Measurements from ENCODE around the gene DES.

Gene DES

DNA sequence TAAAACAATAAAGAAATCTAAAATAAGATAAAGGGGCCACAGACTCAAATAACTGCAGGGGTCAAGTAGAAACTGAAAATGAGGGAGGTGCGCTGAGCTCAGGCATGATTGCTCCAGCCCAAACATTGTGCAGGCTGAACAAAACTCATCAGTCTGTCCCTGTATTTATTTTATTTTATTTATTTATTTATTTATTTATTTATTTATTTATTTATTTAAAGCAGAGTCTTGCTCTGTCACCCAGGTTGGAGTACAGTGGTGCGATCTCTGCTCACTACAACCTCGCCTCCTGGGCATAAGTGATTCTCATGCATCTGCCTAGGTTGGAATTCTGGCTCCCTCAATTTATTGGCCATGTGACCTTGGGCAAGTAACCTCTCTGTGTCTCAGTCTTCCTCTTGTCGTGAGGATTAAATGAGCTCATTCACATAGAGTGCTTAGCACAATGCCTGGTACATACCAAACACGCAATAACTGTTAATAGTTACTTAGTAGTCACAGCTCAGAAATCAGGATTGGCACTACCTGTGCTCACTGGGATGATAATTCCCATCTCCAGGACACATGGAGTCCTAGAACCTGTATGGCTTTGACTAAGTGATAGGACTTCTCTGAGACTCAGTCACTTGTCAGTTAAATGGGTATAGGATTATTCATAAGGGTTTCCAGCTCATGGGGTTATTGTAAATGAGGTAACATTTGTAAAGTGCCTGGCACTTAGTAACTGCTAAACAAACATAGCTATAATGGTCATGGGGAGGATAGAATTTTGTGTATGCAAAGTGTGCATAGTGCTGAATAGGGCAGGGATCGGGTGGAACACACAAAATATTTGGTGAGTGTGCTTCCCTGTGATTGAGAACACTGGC is 22.4 kb downstream of the DES start:
- no peak for DNase-seq (ENCODE audit: low spot score)

DNA sequence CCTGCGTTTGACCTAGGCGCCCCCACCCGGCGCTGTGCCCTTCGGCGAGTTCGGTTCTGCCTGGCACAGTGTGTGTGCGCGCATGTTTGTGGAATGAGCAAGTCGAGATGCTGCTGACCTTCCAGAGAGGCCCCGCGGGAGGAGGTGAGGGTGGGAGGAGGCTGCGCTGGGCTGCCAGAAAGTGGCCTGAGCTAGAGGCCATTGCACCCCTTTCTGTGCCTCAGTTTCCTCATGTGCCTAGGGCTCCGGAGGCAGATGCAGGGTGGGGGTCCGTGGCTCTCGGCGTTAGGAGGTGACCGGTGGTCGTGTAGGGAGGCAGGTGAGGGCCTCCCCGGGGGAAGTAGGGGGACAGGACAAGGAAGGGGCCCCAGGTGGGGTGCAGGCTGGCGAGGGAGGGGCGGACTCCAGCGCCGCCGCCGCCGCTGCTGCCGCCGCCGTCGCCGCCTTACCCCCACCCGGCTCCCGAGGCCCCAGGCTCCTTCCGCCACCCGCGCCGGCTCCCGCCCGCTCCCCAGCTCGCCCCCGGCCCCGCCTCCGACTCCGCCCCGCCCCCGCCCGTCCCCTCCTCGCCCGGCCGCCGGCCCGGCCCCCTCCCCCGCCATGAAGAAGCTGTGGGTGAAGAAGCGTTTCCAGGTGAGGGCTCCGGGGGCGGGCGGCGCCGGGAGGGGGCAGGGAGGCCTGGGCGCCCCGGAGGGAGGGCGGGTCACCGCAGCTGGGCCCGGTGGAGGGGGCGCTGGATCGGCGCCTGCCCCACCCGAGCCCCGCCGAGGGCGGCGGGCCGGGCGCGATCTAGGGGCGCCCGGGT is 23.5 kb downstream of the DES start:
- DNase-seq (ENCODE audit: low spot score): no peak

DNA sequence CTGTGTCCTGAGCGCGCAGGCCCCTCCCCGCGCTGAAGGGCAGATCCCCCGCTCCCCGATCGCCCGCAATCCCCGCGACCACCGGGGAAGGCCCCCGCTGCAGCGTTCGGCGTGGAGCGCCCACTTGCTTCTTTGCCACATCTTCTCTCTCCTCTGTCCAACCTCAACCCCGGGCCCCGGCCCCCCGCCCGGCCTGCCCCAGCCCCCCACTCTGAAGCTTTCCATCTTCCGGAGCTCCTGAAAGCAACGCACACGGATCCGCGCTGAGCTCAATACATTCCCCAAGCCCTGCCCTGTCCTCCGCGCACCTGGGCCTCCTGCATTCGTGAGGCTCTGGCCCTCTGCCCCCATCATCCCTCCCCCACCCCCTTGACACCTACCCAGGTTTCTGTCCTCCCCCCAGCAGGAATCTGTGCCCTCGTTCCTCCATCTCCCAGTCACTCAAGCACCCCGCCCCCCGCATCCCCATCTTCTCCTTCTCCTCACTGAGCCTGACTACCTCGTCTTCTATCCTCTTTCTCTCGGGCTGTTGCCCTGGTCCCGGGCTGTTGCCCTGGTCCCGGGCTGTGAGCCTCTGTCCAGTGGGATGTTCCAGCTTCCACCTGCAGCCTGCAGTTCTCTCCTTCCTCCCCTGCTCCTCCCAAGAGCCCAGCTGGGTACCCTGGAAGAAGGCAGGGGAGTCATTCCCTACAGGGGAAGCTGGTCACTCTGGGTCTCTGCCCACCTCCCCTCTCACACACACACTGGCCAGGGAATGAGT is 24.3 kb downstream of the DES start:
- DNase-seq (ENCODE audit: low spot score): no peak

DNA sequence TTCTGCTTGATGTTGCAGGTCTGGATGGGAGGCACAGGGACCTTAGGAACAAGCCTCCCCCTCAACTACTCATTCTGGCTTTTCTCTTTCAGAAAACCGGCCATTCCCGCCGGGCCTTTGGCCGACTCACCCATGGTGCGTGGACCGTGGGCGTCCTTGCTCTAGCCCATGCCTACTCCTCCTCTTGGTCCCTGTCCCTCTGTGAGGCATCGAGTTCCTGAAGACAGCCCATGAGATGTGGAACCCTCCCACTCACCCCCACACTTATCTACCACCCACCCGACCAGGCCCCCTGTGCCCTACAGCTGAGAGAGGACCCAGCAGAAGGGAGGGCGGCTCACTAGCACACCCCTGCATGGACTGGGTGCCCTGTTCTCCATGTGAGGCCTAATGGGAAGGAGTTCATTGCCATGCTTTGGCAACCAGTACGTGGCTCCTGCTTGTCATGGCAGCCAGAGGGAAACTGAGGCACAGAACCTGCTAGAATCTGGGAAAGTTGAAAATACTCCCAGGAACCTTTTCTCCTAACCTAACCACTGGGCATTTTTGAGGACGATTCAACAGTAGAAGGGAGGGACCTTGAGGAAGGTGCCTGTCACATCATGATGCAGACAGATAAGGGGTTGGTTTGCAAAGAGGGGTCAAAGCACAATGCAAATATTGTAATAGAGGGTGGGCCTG is 25.0 kb downstream of the DES start:
- no peak for DNase-seq (ENCODE audit: low spot score)

DNA sequence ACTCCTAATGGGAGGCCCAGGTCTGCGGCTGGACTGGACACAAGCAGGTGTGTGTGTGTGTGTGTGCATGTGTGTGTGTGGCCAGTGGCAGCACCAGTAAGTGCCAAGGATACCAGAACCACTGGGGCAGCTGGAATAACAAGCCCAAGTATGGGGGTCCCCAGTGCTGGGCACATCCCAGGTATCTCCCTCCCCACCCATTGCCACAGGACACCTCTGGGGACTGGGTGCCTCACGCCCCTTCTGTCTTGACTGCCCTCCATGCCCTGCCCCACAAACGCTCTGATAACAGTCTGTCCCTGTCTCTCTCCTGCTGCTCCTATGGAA is 25.5 kb downstream of the DES start:
- DNase-seq (ENCODE audit: low spot score): no peak

DNA sequence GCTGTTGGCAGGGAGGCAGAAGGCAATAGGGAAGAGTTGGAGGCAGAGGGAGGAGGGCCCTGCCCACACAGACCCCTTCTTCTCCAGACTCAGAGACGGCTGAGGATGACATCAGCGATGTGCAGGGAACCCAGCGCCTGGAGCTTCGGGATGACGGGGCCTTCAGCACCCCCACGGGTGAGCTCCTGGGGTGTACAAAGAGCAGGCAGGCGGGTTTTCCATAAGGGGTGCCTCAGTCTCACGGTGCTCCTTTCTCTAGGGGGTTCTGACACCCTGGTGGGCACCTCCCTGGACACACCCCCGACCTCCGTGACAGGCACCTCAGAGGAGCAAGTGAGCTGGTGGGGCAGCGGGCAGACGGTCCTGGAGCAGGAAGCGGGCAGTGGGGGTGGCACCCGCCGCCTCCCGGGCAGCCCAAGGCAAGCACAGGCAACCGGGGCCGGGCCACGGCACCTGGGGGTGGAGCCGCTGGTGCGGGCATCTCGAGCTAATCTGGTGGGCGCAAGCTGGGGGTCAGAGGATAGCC is 26.5 kb downstream of the DES start:
- DNase-seq (ENCODE audit: low spot score): no peak

DNA sequence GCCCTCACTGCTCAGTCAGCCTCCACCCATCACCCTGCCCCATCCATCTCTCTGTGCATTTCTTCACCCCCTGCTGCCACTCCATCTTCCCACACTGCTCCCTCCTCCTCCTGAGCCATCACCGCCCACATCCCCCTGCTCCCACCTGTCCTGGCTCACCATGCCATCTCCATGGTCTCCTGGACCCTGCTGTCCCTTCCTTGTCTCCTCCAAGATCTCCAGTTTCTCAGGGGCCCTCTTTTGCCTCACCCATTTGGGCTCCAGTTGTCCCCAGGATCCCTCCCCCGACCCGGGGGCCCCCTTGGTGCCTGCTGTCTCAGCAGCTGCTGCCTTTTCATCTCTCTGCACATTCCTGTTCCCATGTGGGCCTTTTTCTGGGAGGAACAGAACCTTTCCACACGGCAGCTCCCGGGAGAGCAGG is 27.1 kb downstream of the DES start:
- DNase-seq (ENCODE audit: low spot score): no peak

DNA sequence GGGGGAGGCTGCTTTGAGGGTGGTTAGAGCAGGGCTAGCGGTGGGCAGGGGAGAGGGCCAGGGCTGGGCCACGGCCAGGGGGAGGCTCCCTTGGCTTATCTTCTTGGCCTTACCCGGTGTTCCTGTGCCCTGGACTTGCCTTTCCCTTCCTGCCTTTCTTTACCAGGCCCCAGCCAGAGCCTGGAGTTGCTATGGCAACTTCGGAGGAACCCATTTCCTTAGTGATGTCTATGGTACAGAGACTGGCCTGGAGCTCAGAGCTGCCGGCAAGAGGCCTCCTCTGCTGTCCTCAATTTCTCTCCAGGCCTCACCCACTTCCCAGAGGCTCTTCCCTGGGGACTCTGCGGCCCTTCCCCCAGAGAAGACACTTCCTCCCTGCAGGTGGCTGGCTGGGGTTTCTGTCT is 27.9 kb downstream of the DES start:
- DNase-seq (ENCODE audit: low spot score): no peak

DNA sequence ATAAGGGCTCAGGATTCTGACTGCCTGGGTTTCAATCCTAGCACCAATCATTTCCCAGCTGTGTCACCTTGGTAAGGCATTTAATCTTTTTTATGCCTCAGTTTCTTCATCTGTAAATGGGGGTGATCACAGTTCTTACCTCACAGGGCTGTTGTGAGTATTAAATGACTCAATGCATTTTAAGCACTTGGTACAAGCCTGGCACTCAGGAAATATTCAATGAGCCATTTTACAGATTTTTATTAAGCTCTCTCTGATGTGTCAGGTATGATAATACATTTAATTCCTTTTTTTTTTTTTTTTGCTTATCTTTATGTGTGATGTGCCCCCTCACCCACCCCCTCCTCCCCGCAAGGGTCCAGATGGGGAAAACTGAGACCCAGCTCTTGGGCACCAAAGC is 28.5 kb downstream of the DES start:
- no peak for DNase-seq (ENCODE audit: low spot score)

DNA sequence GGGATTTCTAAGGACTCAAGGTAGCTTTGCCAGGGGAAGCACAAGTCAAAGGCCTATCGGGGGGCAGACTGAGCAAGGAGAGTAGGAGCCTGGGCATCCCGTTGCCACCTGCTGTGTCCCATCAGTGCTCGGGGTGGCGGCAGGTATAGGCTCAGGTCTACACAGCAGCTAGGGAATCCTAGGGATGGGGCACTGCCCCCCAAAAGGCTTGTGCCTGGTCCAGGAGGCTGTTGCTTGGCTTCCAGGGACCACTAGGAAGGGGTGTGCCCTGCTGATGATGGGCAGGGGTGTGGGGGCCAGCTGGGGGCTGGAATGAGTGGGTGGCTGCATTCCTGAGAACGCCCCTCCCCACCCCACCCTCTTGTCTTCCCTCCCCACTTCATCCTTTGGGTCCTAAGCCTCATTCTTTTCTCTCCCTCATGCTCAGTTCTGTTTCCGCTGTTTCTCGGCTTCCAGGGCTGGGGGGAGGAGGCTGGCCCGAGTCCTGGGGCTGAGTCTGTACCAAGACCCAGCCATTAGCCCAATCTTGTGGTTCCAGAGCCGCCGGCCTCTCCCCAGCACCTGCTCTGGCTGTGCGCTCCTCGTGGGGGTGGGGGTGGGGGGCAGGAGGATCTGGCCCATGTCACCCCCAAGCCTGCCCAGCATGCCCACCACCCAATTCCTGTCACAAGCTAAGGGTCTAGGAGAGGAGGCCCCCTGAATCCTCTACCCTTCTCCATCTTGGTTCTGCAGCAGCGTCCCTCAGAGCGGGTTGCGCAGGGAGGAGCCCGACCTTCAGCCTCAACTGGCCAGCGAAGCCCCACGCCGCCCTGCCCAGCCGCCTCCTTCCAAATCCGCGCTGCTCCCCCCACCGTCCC is 29.3 kb downstream of the DES start:
- DNase-seq (ENCODE audit: low spot score): no peak

DNA sequence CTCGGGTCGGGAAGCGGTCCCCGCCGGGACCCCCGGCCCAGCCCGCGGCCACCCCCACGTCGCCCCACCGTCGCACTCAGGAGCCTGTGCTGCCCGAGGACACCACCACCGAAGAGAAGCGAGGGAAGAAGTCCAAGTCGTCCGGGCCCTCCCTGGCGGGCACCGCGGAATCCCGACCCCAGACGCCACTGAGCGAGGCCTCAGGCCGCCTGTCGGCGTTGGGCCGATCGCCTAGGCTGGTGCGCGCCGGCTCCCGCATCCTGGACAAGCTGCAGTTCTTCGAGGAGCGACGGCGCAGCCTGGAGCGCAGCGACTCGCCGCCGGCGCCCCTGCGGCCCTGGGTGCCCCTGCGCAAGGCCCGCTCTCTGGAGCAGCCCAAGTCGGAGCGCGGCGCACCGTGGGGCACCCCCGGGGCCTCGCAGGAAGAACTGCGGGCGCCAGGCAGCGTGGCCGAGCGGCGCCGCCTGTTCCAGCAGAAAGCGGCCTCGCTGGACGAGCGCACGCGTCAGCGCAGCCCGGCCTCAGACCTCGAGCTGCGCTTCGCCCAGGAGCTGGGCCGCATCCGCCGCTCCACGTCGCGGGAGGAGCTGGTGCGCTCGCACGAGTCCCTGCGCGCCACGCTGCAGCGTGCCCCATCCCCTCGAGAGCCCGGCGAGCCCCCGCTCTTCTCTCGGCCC is 30.1 kb downstream of the DES start:
- DNase-seq (ENCODE audit: low spot score): no peak

DNA sequence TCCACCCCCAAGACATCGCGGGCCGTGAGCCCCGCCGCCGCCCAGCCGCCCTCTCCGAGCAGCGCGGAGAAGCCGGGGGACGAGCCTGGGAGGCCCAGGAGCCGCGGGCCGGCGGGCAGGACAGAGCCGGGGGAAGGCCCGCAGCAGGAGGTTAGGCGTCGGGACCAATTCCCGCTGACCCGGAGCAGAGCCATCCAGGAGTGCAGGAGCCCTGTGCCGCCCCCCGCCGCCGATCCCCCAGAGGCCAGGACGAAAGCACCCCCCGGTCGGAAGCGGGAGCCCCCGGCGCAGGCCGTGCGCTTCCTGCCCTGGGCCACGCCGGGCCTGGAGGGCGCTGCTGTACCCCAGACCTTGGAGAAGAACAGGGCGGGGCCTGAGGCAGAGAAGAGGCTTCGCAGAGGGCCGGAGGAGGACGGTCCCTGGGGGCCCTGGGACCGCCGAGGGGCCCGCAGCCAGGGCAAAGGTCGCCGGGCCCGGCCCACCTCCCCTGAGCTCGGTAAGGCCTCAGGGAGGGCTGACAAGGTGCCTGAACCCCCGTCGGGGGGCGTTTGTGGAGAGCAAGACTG is 30.7 kb downstream of the DES start:
- DNase-seq (ENCODE audit: low spot score): no peak

DNA sequence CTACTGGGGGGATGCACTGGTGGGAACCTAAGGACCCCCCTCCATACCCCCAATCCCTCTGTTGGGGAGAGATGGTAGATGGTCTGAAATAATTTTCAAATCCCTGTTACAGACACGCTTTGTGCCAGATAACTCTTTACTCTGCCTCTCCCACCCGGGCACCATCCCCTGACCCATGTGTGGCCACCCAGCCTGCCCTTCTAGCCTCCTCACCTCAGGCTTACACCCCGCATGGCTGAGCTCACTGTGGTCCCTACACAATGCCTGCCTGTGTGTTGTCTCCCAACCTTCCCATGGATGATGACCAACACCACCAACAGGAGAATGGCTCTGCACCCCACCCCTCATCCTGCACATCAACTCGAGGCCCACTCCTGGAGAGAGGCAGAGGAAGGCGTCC is 31.4 kb downstream of the DES start:
- DNase-seq (ENCODE audit: low spot score): no peak

DNA sequence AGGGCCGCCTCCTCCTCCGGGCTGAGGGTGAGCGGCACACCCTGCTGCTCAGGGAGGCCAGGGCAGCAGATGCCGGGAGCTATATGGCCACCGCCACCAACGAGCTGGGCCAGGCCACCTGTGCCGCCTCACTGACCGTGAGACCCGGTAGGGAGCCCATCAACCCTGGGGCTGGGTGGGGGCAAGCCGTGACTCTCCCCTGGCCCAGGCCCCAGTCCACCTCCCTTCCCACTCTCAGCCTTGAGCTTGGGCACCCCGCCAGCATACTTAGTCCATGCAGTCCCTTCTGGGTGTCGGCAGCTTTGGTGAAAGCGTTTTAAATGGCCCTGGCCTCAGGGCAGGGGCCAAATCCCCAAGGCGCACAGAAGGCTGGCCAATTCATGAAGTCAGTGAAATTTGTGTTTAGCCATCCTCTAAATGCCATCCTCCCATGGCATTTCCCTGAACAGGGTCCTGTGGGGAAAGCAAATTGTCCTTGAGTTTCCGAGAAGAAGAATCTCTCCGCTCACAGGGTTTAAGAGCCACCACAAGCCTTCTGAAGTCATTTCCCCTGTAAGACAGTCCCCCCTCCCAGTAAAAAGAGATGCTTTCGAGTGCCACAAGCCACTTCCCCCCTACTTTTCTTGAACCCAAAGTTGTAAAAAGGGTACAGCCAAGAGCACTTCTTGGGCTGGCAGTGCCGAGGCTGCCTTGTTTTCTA is 33.6 kb downstream of the DES start:
- peak; percentile 52 for DNase-seq (ENCODE audit: low spot score)

DNA sequence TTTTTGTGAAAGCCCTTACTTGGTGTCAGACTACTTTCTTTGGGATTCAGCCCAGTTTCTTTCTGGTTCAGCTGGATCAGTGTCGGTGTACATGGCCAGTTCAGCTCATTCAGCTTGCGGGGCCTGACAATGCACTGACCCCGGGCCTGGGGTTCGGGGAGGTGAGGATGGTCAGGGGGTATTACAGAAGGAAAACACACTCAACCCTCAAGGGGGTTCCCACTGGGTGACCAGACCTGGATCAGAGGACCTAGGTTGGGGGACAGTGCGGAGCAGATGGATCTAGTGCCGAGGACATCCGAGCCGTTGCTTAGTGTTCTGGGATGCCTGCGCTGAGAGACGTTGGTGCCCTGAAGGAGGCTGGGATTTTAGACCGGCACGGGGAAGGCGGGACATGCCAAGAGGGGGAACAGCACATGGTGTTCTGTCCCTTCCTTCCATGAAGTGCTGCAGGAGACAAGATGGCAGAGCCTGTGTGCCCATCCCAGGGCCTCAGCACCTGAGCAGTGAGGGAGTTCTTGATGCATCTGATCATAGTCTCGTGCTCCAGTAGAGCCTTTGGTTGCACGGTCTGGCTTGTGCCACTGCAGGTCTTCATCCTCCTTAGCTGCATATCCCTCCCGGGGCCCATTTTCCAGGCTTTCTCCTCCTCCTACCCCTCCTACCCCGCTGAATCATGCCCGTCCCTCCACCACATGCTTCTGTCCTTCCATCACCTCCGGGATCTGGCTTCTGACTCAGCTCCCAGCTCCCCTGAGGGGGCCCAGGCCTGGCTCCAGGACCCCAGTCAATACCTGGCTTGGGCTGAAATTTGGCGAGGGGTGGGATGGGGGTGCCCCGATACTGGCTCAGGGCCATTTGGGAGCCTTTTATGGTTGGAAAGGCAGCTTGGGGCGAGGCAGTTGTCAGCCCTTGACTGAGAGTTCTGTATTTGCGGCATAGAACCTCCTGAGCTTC is 34.5 kb downstream of the DES start:
- DNase-seq (ENCODE audit: low spot score): peak; percentile 45

DNA sequence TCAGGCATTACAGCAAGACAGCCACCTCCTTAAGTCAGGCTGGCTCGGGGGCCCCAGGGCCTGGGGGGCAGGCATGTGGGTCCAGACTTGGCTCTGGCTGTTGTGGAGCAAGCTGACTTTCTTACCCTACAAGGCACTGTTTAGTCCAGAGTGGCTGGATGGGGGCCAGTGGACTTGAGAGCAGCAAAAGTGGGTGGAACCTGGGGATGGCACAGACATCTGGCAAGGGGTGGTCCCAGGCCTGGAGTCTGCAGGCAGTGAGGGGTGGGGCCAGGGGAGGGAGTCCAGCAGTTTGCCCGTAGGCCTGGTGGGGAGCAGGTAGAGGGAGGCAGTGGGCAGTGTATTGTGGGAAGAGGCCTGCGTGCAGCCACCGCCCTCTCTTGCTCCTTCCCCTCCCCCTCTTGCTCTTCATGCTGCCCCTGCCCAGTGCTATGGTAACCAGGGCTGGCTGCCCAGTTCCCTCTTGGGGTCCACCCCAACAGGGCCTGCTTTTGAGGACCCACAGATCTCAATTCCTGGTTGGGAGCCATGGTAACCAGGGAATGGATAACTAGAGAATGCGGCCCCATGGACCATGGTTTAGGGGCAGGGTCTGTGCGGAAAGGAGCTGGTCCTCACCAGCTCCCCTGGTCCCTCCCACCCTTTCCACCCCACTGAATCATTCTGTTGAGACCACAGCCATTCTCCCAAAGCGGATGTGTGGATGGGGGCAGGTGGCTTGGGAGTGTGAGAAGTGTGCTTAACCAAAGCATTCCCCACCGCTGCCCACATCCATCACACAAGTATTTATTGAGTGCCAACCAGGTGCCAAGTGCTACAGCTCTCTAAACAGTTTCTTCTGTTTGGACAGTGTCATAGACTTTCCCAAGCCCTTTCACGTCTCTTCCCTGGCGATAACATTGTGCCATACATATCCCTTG is 35.8 kb downstream of the DES start:
- no peak for DNase-seq (ENCODE audit: low spot score)

DNA sequence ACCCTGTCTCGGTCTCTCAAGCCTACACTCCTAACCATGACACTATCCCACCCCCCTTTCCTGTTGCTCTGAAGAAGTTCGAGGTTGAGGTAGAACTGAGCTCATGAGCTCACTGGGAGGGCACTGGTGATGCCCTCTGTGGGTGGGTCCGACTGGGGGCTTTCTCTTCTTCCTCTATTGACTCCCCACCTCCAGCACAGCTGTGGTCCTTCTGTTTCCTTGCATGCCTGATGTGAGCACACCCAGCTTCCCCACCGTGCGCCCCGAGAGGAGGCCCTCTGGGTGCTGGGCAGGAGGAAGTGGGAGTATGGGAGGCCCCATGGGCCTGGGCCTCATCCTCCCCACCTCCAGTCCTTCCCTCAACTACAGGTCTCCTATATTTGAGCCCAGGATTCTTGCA is 37.4 kb downstream of the DES start:
- DNase-seq (ENCODE audit: low spot score): no peak
